NOMO-1 (cell line): ENCODE data around the gene LIMS1.
A peak's percentile ranks its signal among the peaks of the same experiment; 100 is the strongest.
"Not testable (repeated sequence)": the region's sequence is repeated elsewhere in the genome, so short reads cannot be mapped to it uniquely, and the experiment has no call there.

ENCODE experiments used
- DNase-seq, 2 experiments: peaks; one replicate each; lab custom pipeline; 2025; ENCODE audit not compliant: unreplicated experiment in 2 of 2; lab: John Stamatoyannopoulos, UW

Gene LIMS1

GRCh38 chr2:108548208-108549003, 14.1 kb downstream of the LIMS1 start:
- DNase-seq: no peak

GRCh38 chr2:108552566-108552965, 18.3 kb downstream of the LIMS1 start:
- DNase-seq: no peak

- no peak for DNase-seq
These were observed 19.1 kb downstream of the LIMS1 start for GRCh38 chr2:108553209-108553919.

- DNase-seq: no peak
These were observed 20.3 kb downstream of the LIMS1 start for GRCh38 chr2:108554528-108554927.

- no peak for DNase-seq
These were observed 21.3 kb downstream of the LIMS1 start for GRCh38 chr2:108555572-108555971.

GRCh38 chr2:108556581-108556980, 22.3 kb downstream of the LIMS1 start:
- not testable (repeated sequence) for DNase-seq

- no peak for DNase-seq
These were observed 26.1 kb downstream of the LIMS1 start for GRCh38 chr2:108560241-108560811.

GRCh38 chr2:108560895-108561530, 26.7 kb downstream of the LIMS1 start:
- no peak for DNase-seq

- DNase-seq: no peak
These were observed 28.0 kb downstream of the LIMS1 start for GRCh38 chr2:108562274-108562673.

GRCh38 chr2:108564510-108564909, 30.2 kb downstream of the LIMS1 start:
- DNase-seq: no peak

GRCh38 chr2:108565778-108566375, 31.6 kb downstream of the LIMS1 start:
- DNase-seq: no peak

GRCh38 chr2:108570416-108570815, 36.1 kb downstream of the LIMS1 start:
- DNase-seq: no peak

GRCh38 chr2:108571286-108571685, 37.0 kb downstream of the LIMS1 start:
- DNase-seq: no peak

- peak in 1 of 2 experiments; percentile 33 for DNase-seq
These were observed 38.8 kb downstream of the LIMS1 start for GRCh38 chr2:108573061-108573460.

- DNase-seq: no peak
These were observed 40.1 kb downstream of the LIMS1 start for GRCh38 chr2:108574332-108574731.

- DNase-seq: no peak
These were observed 41.1 kb downstream of the LIMS1 start for GRCh38 chr2:108575132-108575966.

GRCh38 chr2:108577099-108577498, 42.8 kb downstream of the LIMS1 start:
- no peak for DNase-seq

- DNase-seq: no peak
These were observed 45.4 kb downstream of the LIMS1 start for GRCh38 chr2:108579623-108580022.

GRCh38 chr2:108580050-108580449, 45.8 kb downstream of the LIMS1 start:
- no peak for DNase-seq

- DNase-seq: peak in 1 of 2 experiments; percentile 74
These were observed 49.7 kb downstream of the LIMS1 start for GRCh38 chr2:108583903-108584520.
